NCI-H524 (cell line): ENCODE data around the gene SECISBP2L.
A peak's percentile ranks its signal among the peaks of the same experiment; 100 is the strongest.
"Not testable (repeated sequence)": the region's sequence is repeated elsewhere in the genome, so short reads cannot be mapped to it uniquely, and the experiment has no call there.

Experiments used
- DNase-seq, 2 experiments: peaks; one replicate each; lab custom pipeline; 2025; lab: John Stamatoyannopoulos, UW

The SECISBP2L gene

GRCh38 chr15:48993380-48993779 lies 52.9 kb downstream of the SECISBP2L start:
- no peak for DNase-seq

GRCh38 chr15:48992545-48992944 lies 53.7 kb downstream of the SECISBP2L start:
- DNase-seq, result no peak

- no peak for DNase-seq
Observed at GRCh38 chr15:48992096-48992495, 54.1 kb downstream of the SECISBP2L start.

GRCh38 chr15:48989170-48989569 lies 57.1 kb downstream of the SECISBP2L start:
- no peak for DNase-seq

GRCh38 chr15:48987142-48987541 lies 59.1 kb downstream of the SECISBP2L start:
- DNase-seq, result no peak

GRCh38 chr15:48986240-48986639 lies 60.0 kb downstream of the SECISBP2L start:
- no peak for DNase-seq

GRCh38 chr15:48985516-48985915 lies 60.7 kb downstream of the SECISBP2L start:
- no peak for DNase-seq

GRCh38 chr15:48984811-48985352 lies 61.4 kb downstream of the SECISBP2L start:
- DNase-seq, result no peak

- DNase-seq, result no peak
Observed at GRCh38 chr15:48984021-48984710, 62.1 kb downstream of the SECISBP2L start.

GRCh38 chr15:48983300-48983699 lies 62.9 kb downstream of the SECISBP2L start:
- no peak for DNase-seq

GRCh38 chr15:48981941-48982340 lies 64.3 kb downstream of the SECISBP2L start:
- DNase-seq, result no peak

- no peak for DNase-seq
Observed at GRCh38 chr15:48978638-48979037, 67.6 kb downstream of the SECISBP2L start.

GRCh38 chr15:48976444-48977088 lies 69.7 kb downstream of the SECISBP2L start:
- DNase-seq, result no peak

GRCh38 chr15:48975472-48976419 lies 70.5 kb downstream of the SECISBP2L start:
- peak; percentile 79 to 88 for DNase-seq

- peak in 1 of 2 experiments; percentile 29 for DNase-seq
Observed at GRCh38 chr15:48974882-48975281, 71.4 kb downstream of the SECISBP2L start.

- DNase-seq, result no peak
Observed at GRCh38 chr15:48972750-48973503, 73.3 kb downstream of the SECISBP2L start.

- DNase-seq, result not testable (repeated sequence)
Observed at GRCh38 chr15:48970926-48971325, 75.3 kb downstream of the SECISBP2L start.

GRCh38 chr15:48968066-48968465 lies 78.2 kb downstream of the SECISBP2L start:
- DNase-seq, result no peak

GRCh38 chr15:48967336-48967735 lies 78.9 kb downstream of the SECISBP2L start:
- no peak for DNase-seq

- DNase-seq, result no peak
Observed at GRCh38 chr15:48966595-48967301, 79.5 kb downstream of the SECISBP2L start.

GRCh38 chr15:48965972-48966371 lies 80.3 kb downstream of the SECISBP2L start:
- DNase-seq, result peak; percentile 34 to 61
